ENCODE data around the gene CDK5RAP2. TPM values are rescaled to one million over a fixed set of nuclear protein-coding genes. Genes with fewer than 3 reads are reported as not detected.

Gene CDK5RAP2
- total RNA-seq, 4 donors from 2014 or later = 41.6 to 77.2 (median 43.2) TPM

DNA sequence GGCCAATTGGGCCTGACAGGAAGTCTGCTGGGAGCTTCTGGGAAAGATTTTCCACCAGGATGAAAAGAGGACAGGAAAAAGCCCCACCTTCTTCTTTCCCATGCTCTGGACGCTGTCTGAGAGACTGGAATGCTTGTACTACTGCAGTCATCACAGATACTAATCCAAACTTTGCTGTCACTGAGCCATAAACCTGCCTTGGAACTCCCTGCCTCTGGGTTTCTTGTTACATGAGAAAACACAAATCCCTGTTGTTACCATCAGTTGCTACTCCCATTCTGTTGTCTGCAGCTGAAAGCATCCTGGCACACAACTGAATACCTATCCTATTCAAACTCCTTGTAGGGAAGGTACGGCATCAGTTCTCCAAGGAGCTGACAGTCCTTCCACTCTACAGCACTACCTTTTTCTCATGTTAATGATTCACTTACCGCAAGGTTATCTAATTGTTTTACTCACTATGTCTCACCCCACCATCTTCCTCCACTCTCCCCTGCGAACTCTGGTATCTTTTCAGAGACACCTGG is 167.5 kb downstream of the CDK5RAP2 start:
- 55 to 56% methylated on average over 4 of the region's 4 CpGs for WGBS, 2 donors (ENCODE audit: low coverage in 1 of 2)

GRCh38 chr9:120411862-120412424 is 168.0 kb downstream of the CDK5RAP2 start:
- H3K27me3 ChIP-seq = no peaks in the 10 kb centered on the region
- ATAC-seq = no peak
- peak overlapping the region in 3 of 4 donors; percentile 10 to 49 (median 33) for H3K27ac ChIP-seq
- H3K36me3 ChIP-seq = peaks cover 0 to 48% of the 10 kb centered on the region in 2 donors
- no peak for TF ChIP-seq POLR2AphosphoS5 (IDR thresholded peaks at IDR 0.05)
- TF ChIP-seq POLR2A (IDR thresholded peaks at IDR 0.05) = no peak
- TF ChIP-seq EP300 (IDR thresholded peaks at IDR 0.05) = no peak
- TF ChIP-seq, protein P1, sequence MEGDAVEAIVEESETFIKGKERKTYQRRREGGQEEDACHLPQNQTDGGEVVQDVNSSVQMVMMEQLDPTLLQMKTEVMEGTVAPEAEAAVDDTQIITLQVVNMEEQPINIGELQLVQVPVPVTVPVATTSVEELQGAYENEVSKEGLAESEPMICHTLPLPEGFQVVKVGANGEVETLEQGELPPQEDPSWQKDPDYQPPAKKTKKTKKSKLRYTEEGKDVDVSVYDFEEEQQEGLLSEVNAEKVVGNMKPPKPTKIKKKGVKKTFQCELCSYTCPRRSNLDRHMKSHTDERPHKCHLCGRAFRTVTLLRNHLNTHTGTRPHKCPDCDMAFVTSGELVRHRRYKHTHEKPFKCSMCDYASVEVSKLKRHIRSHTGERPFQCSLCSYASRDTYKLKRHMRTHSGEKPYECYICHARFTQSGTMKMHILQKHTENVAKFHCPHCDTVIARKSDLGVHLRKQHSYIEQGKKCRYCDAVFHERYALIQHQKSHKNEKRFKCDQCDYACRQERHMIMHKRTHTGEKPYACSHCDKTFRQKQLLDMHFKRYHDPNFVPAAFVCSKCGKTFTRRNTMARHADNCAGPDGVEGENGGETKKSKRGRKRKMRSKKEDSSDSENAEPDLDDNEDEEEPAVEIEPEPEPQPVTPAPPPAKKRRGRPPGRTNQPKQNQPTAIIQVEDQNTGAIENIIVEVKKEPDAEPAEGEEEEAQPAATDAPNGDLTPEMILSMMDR (IDR thresholded peaks at IDR 0.05) = no peak
- 78% methylated on average over 4 to 5 of the region's 5 CpGs for WGBS, 2 donors (ENCODE audit: low coverage in 1 of 2)
- no peaks in the 10 kb centered on the region for H3K9me3 ChIP-seq
- no peak overlapping the region for H3K4me3 ChIP-seq
- peaks cover 3 to 30% (median 3%) of the 10 kb centered on the region in 3 donors for H3K4me1 ChIP-seq

More for the DNA sequence above, 167.5 kb downstream of the CDK5RAP2 start:
- Histone ChIP-seq H3K9me3 (no peaks in the 10 kb centered on the region), H3K4me1 (peaks cover 3 to 35% (median 3%) of the 10 kb centered on the region in 3 donors), H3K27ac (peak overlapping the region in 3 of 4 donors; percentile 10 to 49 (median 33)), H3K36me3 (peaks cover 0 to 47% of the 10 kb centered on the region in 2 donors), H3K4me3 (no peak overlapping the region), H3K27me3 (no peaks in the 10 kb centered on the region)
- TF ChIP-seq POLR2A (IDR thresholded peaks at IDR 0.05) (no peak), POLR2AphosphoS5 (IDR thresholded peaks at IDR 0.05) (peak; percentile 38)
- ATAC-seq = peak; percentile 64

- H3K27me3 ChIP-seq = no peaks in the 10 kb centered on the region
- peak; percentile 60 for ATAC-seq
- no peaks in the 10 kb centered on the region for H3K9me3 ChIP-seq
- H3K27ac ChIP-seq = peak overlapping the region; percentile 9 to 42 (median 37)
- peaks cover 3 to 25% (median 3%) of the 10 kb centered on the region in 3 donors for H3K4me1 ChIP-seq
- TF ChIP-seq POLR2AphosphoS5 (IDR thresholded peaks at IDR 0.05) = no peak
- TF ChIP-seq, protein P1 (IDR thresholded peaks at IDR 0.05) = no peak
- TF ChIP-seq EP300 (IDR thresholded peaks at IDR 0.05) = no peak
- TF ChIP-seq POLR2A (IDR thresholded peaks at IDR 0.05) = no peak
- no peak overlapping the region for H3K4me3 ChIP-seq
- peaks cover 0 to 57% of the 10 kb centered on the region in 2 donors for H3K36me3 ChIP-seq
- 24 to 25% methylated on average over 3 of the region's 3 CpGs for WGBS, 2 donors (ENCODE audit: low coverage in 1 of 2)
These were observed 169.0 kb downstream of the CDK5RAP2 start for GRCh38 chr9:120410925-120411501.

GRCh38 chr9:120408680-120409258 is 171.2 kb downstream of the CDK5RAP2 start:
- Histone ChIP-seq H3K27ac (no peak overlapping the region), H3K27me3 (no peaks in the 10 kb centered on the region), H3K36me3 (peaks cover 0 to 65% of the 10 kb centered on the region in 2 donors), H3K4me1 (peaks cover 3 to 25% (median 3%) of the 10 kb centered on the region in 3 donors), H3K4me3 (no peak overlapping the region), H3K9me3 (no peaks in the 10 kb centered on the region)
- 85 to 99% methylated on average over 6 to 11 of the region's 14 CpGs for WGBS, 2 donors (ENCODE audit: low coverage in 1 of 2)
- no peak for TF ChIP-seq POLR2AphosphoS5 (IDR thresholded peaks at IDR 0.05)
- no peak for TF ChIP-seq POLR2A (IDR thresholded peaks at IDR 0.05)
- TF ChIP-seq, protein P1 (IDR thresholded peaks at IDR 0.05) = no peak
- no peak for TF ChIP-seq EP300 (IDR thresholded peaks at IDR 0.05)
- no peak for ATAC-seq

DNA sequence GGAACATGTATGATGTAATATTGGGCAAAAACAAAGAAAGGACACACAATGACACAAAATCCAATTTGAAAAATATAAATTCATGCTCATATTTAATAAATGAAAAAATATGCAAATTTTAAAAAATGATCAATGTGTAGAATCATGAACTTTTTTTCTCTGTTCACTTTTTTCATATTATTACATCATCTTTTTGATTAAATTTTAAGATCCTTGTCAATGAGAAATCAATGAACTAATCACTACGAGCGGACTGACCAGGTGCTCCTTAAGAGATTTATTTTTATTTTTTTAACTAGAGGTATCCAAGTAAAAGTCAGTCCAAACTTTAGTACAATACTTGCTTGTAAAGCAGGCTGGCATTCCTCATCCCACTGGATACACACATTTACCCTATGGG is 174.1 kb downstream of the CDK5RAP2 start:
- TF ChIP-seq EP300 (IDR thresholded peaks at IDR 0.05) = no peak
- Histone ChIP-seq H3K27ac (no peak overlapping the region), H3K9me3 (no peaks in the 10 kb centered on the region), H3K4me3 (no peak overlapping the region), H3K36me3 (peaks cover 0 to 92% of the 10 kb centered on the region in 2 donors), H3K27me3 (no peaks in the 10 kb centered on the region), H3K4me1 (peaks cover 0 to 3% (median 0%) of the 10 kb centered on the region in 3 donors)
- ATAC-seq = no peak
- 98% methylated on average over 2 of the region's 2 CpGs; no CpG with 5 or more reads in 1 of the 2 donors for WGBS, 2 donors (ENCODE audit: low coverage in 1 of 2)
